ENCODE measurements around the gene HVCN1.

Gene HVCN1

GRCh38 chr12:110698171-110698902 lies 9.4 kb upstream of the HVCN1 start:
- DNase-seq: peak; percentile 83

DNA sequence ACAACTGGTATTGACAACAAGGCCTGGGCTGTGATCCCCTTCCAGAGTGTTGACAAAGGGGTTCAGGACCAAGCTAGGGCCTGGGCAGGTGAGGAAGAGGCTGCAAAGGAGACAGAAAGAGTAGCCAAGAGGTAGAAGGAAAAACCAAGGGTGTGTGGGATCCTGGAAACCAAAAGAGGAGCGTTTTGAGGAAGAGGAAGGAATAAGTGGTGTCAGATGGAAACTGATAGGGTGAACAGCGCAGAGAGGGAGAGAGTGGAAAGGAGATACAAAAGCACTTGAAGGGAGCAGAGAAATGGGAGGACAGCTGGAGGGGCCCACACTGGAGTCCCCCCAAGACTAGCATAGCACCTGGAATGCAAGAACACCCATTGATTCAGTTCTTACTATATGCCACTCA lies 8.3 kb upstream of the HVCN1 start:
- DNase-seq: no peak

DNA sequence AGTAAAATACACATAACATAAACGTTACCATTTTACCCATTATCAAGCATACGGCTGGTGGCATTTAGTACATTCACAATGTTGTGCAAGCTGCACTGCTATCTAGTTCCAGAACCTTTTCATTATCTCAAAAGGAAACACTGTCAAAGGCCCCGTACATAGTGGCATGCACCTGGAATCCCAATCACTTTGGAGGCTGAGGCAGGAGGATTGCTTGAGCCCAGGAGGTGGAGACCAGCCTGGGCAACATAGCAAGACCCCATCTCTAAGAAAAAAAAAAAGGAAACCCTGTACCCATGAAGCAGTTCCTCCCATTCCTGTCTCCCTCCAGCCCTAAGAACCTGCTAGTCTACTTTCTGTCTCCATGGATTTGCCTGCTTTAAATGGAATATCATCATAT lies 7.4 kb upstream of the HVCN1 start:
- no peak for DNase-seq

DNA sequence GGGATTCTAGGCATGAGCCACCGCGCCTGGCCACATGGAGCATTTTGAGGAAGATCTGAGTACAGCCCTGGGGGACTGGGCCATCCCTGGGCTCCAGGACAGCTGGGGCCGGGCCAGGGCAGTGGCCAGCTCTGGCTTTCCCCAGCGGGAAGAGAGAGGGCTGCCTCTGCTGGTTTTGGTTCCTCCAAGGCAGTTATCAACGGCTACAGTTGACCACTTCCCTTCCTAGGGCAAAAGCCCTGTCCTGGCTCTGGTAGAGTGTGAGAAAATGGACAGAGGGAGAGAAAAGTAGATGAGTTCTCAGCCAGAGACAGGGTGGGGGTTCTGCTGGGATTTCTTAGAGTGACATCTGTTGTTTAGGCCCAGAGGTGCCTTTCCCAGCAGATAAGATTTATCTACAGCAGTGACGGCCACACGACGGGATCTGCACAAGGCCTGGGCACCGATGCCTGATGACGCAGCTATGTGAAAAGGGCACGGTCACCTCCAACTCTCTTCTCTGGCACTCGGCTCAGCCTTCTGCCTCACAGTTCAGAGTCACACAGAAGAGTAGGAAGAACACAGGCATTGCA lies 5.5 kb upstream of the HVCN1 start:
- DNase-seq: no peak

DNA sequence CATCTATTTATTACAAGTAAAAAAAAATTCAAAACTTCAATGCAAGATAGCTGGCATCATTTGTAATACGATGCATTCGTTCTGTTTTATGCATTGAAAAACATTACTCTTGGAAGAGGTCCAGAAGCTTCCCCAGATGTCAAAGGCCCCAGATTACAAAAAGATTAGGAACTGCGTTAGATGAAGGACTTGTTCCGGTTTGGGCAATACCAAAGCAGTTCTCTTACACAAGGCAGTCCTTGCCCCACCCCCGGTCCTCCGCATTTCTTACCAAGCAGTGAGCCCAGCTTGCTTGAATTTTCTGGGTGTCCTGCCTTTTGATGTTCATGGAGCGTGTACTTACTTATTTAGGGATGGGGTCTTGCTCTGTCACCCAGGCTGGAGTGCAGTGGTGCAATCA lies 4.8 kb upstream of the HVCN1 start:
- no peak for DNase-seq

- DNase-seq: no peak
These were observed 1.2 kb upstream of the HVCN1 start for GRCh38 chr12:110690127-110690430.

- DNase-seq: peak; percentile 38
These were observed 589 bp upstream of the HVCN1 start for GRCh38 chr12:110689281-110690126.

- DNase-seq: no peak
These were observed 1.3 kb downstream of the HVCN1 start for GRCh38 chr12:110687396-110688169.

GRCh38 chr12:110686294-110686903 lies 2.5 kb downstream of the HVCN1 start:
- DNase-seq: no peak

DNA sequence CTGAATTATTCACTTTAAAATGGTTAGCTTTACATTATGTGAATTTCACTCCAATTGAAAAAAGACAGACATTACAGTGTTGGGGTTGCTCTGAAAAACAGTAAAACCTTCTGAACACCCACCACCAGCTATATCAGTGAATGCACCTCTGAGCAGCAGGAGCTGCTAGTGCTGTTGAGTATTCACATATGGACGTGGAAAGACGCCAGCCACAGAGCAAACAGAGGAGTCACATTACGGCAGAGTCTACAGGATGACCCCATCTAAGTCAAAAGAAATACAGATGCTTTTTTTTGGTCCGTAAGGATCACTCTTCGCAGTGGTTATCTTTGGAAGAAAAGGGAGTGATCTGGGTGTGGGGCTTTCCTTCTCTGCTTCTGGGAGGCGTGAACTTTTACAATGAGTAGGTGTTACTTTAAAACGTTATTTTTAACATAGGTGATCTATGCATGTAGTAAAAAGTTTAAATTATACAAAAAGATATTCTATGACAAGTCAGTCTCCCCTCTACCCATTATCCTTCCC lies 4.5 kb downstream of the HVCN1 start:
- DNase-seq: peak; percentile 69

DNA sequence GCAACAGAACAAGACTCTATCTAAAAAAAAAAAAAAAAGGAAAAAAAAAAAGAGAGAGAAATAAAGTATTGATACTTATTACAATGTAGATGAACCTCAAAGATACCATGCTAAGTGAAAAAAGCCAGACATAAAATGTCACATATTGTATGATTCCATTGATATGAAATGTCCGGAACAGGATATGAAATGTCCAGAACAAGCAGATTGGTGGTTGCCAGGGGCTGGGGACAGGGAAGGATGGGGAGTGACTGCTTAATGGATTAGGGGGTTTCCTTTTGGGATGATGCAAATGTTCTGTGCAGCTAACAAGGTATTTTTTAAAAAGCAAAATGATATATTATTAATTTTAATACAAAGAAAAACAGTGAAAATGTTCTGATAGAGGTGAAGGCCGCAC lies 5.0 kb downstream of the HVCN1 start:
- DNase-seq: no peak

DNA sequence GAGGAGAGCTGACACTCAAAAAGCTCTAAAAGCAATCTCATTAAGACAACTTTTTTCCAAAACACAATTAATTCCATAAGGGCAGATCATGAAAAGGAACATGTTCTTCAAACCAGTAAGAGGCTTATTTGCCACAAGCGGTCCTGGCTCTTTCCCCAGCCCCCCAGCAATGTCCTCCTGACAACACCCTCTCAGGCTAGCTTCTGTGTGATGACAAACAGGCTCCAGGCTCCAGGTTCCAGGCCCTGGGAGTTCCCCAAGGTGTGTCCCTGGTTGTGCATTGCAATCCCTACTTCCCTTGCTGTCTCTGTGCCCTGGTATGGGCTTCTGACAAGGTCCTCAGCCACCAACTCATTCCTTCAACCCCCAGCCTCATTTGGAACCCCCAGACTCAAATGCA lies 8.9 kb downstream of the HVCN1 start:
- DNase-seq: no peak

DNA sequence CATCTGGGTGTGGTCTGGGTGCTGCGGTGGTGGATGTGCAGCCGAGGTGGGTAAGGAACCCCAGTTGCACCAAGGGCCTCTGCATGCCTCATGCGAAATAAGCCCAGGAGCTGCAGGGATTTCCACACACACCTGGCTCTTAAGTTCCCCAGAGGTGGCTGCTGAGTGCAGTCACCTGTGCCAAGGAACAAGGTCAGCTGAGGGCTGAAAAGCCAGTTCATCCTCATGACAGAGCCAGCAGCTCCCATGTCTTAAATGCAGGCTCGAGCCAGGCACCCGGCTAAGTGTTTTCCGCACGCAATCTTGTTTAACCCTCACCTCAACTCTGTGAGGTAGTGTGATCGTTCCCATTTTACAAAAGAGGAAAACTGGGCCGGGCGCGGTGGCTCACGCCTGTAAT lies 9.7 kb downstream of the HVCN1 start:
- no peak for DNase-seq

DNA sequence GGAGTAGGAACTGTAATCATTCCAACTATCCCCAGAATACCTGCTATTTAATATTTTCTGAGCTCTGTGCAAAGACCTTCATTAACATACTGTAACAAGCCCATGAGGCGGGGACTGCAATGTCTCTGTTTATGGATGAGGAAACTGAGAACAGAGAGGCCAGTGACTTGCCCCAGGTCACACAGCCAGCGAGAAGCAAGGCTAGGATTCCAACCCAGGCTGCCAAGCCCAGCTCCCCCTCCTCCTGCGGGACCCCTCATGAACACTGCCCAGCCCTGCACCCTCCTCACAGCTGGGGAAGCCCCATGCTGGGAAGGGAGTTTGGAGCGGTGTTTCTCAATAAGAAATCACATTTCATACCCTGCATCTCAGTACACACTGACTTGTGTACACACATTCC lies 10.9 kb downstream of the HVCN1 start:
- no peak for DNase-seq

DNA sequence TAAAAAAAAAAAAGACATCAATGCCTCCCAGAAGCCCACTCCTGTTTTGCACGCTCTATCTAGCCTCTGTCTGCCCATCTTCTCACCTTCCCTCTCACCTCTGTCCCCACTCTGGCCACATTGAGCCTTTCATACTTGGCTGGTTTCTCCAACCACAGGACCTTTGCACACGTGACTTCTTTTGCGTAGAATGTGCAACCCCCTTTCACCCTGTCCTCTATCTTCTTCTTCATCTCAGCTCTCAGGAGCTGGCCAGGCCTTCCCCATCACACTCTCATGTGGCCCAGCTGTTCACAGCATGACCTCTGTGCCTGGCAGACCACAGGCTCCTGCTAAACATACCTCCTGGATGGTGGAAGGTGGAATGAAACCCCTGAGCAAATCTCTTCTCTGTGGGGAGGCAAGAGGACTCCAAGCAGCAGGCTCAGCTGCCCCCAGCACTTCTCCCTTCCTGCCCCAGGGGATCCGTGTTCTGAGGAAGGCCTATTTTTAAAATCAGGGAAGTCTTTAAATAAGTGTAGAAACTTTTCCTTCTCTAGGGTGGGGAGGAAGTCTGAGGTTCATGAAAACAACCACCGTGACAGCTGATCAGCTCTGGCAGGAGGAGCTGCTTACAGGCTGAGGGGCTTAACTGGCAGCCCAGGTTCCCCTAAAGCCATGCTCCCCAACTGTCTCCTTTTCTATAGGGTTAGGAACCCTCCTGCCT lies 11.6 kb downstream of the HVCN1 start:
- peak; percentile 15 for DNase-seq

- DNase-seq: no peak
These were observed 12.7 kb downstream of the HVCN1 start for GRCh38 chr12:110676171-110676570.

DNA sequence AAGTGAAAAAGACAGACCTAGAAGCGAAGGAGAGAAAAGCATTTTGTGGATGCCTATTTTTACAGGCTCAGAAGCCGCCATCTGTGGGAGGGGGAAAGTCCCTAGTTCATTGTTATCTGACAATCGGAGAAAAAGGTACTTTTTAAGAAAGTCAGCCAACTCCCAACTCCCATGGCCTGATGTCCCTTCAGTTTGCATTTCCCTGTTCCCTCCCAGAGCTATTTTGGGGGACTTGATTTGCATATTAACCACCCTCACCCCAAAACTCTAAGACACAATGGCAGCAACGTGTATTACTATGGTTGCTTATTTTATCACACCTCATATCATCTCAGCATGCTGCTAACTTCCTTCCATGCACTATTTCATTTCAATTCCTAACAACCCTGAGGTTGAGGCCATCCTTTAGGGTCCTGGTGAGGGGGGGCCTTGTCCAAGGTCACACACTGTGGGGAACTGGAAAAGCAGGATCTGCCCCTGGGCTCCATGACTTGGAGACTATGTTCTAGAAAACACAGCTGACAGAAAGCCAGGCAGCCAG lies 18.7 kb downstream of the HVCN1 start:
- no peak for DNase-seq

- no peak for DNase-seq
These were observed 19.8 kb downstream of the HVCN1 start for GRCh38 chr12:110669193-110669502.

DNA sequence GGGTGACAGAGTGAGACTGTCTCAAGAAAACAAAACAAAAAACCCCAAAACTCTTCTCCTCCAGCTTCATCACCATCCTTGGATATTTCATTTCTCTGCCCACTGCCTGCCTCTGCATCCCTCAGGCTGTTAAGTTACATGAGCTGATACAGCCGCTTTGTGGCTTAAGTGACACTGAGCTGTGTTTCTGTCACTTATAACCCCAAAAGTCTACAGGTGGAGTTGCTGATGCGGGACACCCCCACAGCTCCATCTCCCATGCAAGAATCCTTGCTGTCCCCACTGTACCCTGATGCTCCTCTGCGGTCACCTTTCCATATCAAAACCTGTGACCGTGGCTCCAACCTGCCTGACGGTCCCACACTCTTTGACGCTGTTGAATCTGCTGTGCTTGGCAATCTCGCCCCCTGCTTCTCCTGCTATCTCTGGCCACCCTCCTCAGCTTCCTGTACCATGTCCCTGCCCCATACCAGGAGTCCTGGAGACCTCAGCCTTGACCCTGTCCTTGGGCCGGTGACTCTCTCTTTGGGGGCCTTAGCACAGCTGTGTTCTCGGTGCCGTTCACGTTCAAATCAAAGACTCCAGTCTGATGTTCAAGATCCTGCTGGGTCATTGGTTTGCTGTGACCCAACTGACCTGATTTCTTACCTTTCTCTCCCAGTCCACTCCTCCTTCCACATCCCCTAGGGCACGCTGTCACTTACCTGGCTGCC lies 20.3 kb downstream of the HVCN1 start:
- DNase-seq: no peak

DNA sequence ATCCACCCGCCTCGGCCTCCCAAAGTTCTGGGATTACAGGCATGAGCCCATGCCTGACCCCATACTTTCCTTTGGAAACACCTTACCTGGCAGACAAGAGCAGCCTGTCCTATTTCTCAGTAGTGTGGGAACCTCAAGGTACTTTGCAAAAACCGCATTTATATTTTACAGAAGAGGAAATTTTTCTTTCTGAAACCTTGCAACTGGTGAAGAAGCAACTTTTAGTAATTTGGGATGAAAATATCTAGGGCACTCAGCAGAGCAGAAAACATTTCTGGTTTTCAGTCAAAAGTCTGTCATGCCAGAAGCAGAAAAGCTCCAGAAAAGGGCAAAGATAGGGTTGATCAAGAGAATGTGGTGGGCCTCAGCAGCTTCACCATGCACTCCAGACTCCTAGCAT lies 21.2 kb downstream of the HVCN1 start:
- no peak for DNase-seq

DNA sequence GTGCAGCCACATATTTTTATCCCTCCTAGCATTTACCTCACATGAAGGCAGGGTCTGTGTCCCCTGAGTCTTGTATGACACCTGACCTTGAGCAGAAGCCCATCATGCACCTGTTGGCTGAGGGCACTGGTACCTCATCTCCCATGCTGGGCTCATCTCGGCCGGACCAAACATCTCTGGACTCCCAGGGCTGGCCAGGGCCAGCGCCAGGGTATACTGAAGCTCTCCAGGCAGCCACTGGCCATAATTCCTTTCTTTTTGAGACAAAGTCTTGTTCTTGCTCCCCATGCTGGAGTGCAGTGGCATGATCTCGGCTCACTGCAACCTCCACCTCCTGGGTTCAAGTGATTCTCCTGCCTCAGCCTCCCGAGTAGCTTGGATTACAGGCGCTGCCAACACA lies 22.0 kb downstream of the HVCN1 start:
- no peak for DNase-seq

Data from NCI-H69 (cell line).